Ishikawa (cell line): ENCODE data around the gene CLTC.

Experiments used
- CREB1 ChIP-seq: IDR thresholded peaks from 2 replicates; pipeline ENCODE4 v1.6.1; 2012; ENCODE audit warnings: low read depth
- EGR1 ChIP-seq: IDR thresholded peaks from 2 replicates; pipeline ENCODE4 v1.6.1; 2012
- EP300 ChIP-seq: IDR thresholded peaks from 2 replicates; pipeline ENCODE4 v1.6.1; 2012; ENCODE audit warnings: borderline replicate concordance
- FOXM1 ChIP-seq: IDR thresholded peaks from 2 replicates; pipeline ENCODE4 v1.6.1; 2012; ENCODE audit warnings: low read depth, borderline replicate concordance
- MAX ChIP-seq: IDR thresholded peaks from 2 replicates; pipeline ENCODE4 v1.6.1; 2012
- RAD21 ChIP-seq: IDR thresholded peaks from 2 replicates; pipeline ENCODE4 v1.6.1; 2012; ENCODE audit warnings: low read depth
- REST ChIP-seq: IDR thresholded peaks from 2 replicates; pipeline ENCODE4 v1.6.1; 2012; ENCODE audit warnings: low read depth, mild to moderate bottlenecking
- TAF1 ChIP-seq: IDR thresholded peaks from 2 replicates; pipeline ENCODE4 v1.6.1; 2012; ENCODE audit warnings: low read depth, mild to moderate bottlenecking
- TCF12 ChIP-seq: IDR thresholded peaks from 2 replicates; pipeline ENCODE4 v1.6.1; 2012; ENCODE audit warnings: low read depth
- YY1 ChIP-seq: IDR thresholded peaks from 2 replicates; pipeline ENCODE4 v1.6.1; 2012; ENCODE audit warnings: low read depth

GRCh38 chr17:59666235-59666634 lies 46.5 kb downstream of the CLTC start:
- TF ChIP-seq TAF1 (no peak), YY1 (no peak), RAD21 (no peak), EP300 (no peak), MAX (no peak), REST (no peak), FOXM1 (no peak), EGR1 (no peak), CREB1 (no peak), TCF12 (no peak)
